HCT116 (cell line): ENCODE data around the gene PRKN. TPM values are rescaled to one million over a fixed set of nuclear protein-coding genes. Genes with fewer than 3 reads are reported as not detected.

Source experiments
- ATAC-seq: fragments of 200-7000 bp; cut with Tn5 transposase; 2 replicates; pipeline ENCODE4 v1.9.1; 2020; ENCODE audit warnings: mild to moderate bottlenecking, moderate library complexity
- BruUV-seq: library from RNA; stranded (reverse); fragments of 400-500 nt; replicated peaks from 2 replicates; lab custom pipeline; 2021; lab: Mats Ljungman, UMichigan
- CTCF ChIA-PET: fragments of 300-600 bp; sonication (Branson Sonifier 250); formaldehyde crosslinking; loops from one replicate; lab custom pipeline; 2021; ENCODE audit warnings: antibody characterized with exemption; lab: Charles Lee
- POLR2A ChIA-PET: fragments of 300-600, 350-600 bp; sonication (Branson Sonifier 250); formaldehyde crosslinking; loops from one replicate; lab custom pipeline; 2021; ENCODE audit warnings: antibody characterized with exemption; lab: Charles Lee
- RAD21 ChIA-PET, 2 experiments: fragments of 300-600 bp; sonication (Branson Sonifier 250); formaldehyde crosslinking; loops; one replicate each; lab custom pipeline; 2023; ENCODE audit warnings: low total read pairs in 2 of 2; ENCODE audit not compliant: uncharacterized antibody in 2 of 2, unreplicated experiment in 2 of 2, low non-redundant PET in 1 of 2; lab: Charles Lee
- DNase-seq: peaks from one replicate; pipeline ENCODE4 v3.0.0-alpha.2; 2010; ENCODE audit warnings: low read depth, low spot score
- H2AFZ ChIP-seq: fragments of 200-600 bp; shearing (Covaris generic), sonication (generic); 2 replicates; pipeline ENCODE4 v1.6.1; 2017; ENCODE audit warnings: low read depth, mixed run types, mixed read lengths, antibody characterized with exemption, low read length; ENCODE audit not compliant: poor library complexity, severe bottlenecking
- H3K27ac ChIP-seq: 2 replicates; pipeline ENCODE4 v1.5.1; 2012; ENCODE audit warnings: low read depth, low read length
- H3K27me3 ChIP-seq: fragments of 200-600 bp; sonication (generic); 2 replicates; pipeline ENCODE4 v1.6.1; 2016; ENCODE audit warnings: mixed run types, low read length, mixed read lengths; ENCODE audit not compliant: insufficient read depth
- H3K36me3 ChIP-seq, 2 experiments: fragments of 200-500 bp in 1 of 2; fragments of 200-600 bp in 1 of 2; sonication (Bioruptor generic) in 1 of 2; sonication (generic) in 1 of 2; 2 replicates each; pipeline versions ENCODE4 v1.5.1 to v1.6.1; 2014 to 2016; ENCODE audit warnings: low read length in 2 of 2, inconsistent platforms in 1 of 2, mixed read lengths in 1 of 2, mixed run types in 1 of 2; ENCODE audit not compliant: insufficient read depth in 2 of 2, control insufficient read depth in 1 of 2
- H3K4me1 ChIP-seq, 2 experiments: fragments of 200-600 bp in 1 of 2; sonication (generic) in 1 of 2; 2 replicates each; pipeline versions ENCODE4 v1.5.1 to v1.6.1; 2012 to 2017; ENCODE audit warnings: low read length in 2 of 2, inconsistent platforms in 1 of 2, mild to moderate bottlenecking in 1 of 2, mixed read lengths in 1 of 2, mixed run types in 1 of 2, moderate library complexity in 1 of 2; ENCODE audit not compliant: insufficient read depth in 2 of 2, control insufficient read depth in 1 of 2
- H3K4me2 ChIP-seq: fragments of 200-600 bp; sonication (generic); 2 replicates; pipeline ENCODE4 v1.6.1; 2017; ENCODE audit warnings: mixed run types, low read length, mixed read lengths
- H3K4me3 ChIP-seq, 2 experiments: fragments of 200-600 bp in 1 of 2; sonication (generic) in 1 of 2; replicated peaks in 1 of 2; 2 replicates each; pipeline ENCODE4 v1.5.1; 2011 to 2016; ENCODE audit warnings: low read length in 2 of 2, control low read depth in 1 of 2, low read depth in 1 of 2, mild to moderate bottlenecking in 1 of 2, mixed read lengths in 1 of 2, mixed run types in 1 of 2
- H3K79me2 ChIP-seq: fragments of 200-600 bp; sonication (generic); 2 replicates; pipeline ENCODE4 v1.6.1; 2017; ENCODE audit warnings: mild to moderate bottlenecking, mixed run types, low read length, moderate library complexity, mixed read lengths; ENCODE audit not compliant: insufficient read depth
- H3K9ac ChIP-seq: fragments of 200-600 bp; sonication (generic); 2 replicates; pipeline ENCODE4 v1.6.1; 2016; ENCODE audit warnings: low read length, mixed read lengths
- H3K9me2 ChIP-seq: fragments of 200-600 bp; sonication (generic), shearing (Covaris generic); 2 replicates; pipeline ENCODE4 v1.6.1; 2017; ENCODE audit warnings: mixed run types, mild to moderate bottlenecking, moderate library complexity; ENCODE audit not compliant: insufficient read depth
- H3K9me3 ChIP-seq, 2 experiments: fragments of 200-500 bp in 1 of 2; fragments of 200-600 bp in 1 of 2; sonication (Bioruptor generic) in 1 of 2; sonication (generic) in 1 of 2; 2 replicates each; pipeline ENCODE4 v1.6.1; 2014 to 2017; ENCODE audit warnings: low read length in 2 of 2, mixed read lengths in 2 of 2, inconsistent platforms in 1 of 2, low read depth in 1 of 2, mild to moderate bottlenecking in 1 of 2, mixed run types in 1 of 2, moderate library complexity in 1 of 2; ENCODE audit not compliant: control insufficient read depth in 1 of 2, insufficient read depth in 1 of 2
- H4K20me1 ChIP-seq: fragments of 200-600 bp; sonication (generic), shearing (Covaris generic); 2 replicates; pipeline ENCODE4 v1.6.1; 2017; ENCODE audit warnings: mixed run types, mild to moderate bottlenecking, moderate library complexity; ENCODE audit not compliant: insufficient read depth
- ATF3 ChIP-seq: IDR thresholded peaks from 2 replicates; pipeline ENCODE4 v1.6.1; 2012
- CEBPB ChIP-seq: IDR thresholded peaks from 2 replicates; pipeline ENCODE4 v1.6.1; 2012; ENCODE audit warnings: low read depth
- CTCF ChIP-seq, 3 experiments: fragments of 200-600 bp in 1 of 3; sonication (generic) in 1 of 3; IDR thresholded peaks in 2 of 3; conservative IDR thresholded peaks in 1 of 3; 2 replicates each; pipeline ENCODE4 v1.5.1; 2012 to 2017; ENCODE audit warnings: low read depth in 2 of 3, low read length in 2 of 3, antibody characterized with exemption in 1 of 3, borderline replicate concordance in 1 of 3, control low read depth in 1 of 3, mild to moderate bottlenecking in 1 of 3, mixed read lengths in 1 of 3, mixed run types in 1 of 3, moderate library complexity in 1 of 3; ENCODE audit not compliant: insufficient read depth in 1 of 3
- EGR1 ChIP-seq: IDR thresholded peaks from 2 replicates; pipeline ENCODE4 v1.6.1; 2012; ENCODE audit warnings: low read depth
- EZH2phosphoT487 ChIP-seq: fragments of 200-600 bp; IDR thresholded peaks from 2 replicates; pipeline ENCODE4 v1.6.1; 2018; ENCODE audit warnings: antibody characterized with exemption, borderline replicate concordance
- FOSL1 ChIP-seq: IDR thresholded peaks from 2 replicates; pipeline ENCODE4 v1.6.1; 2012; ENCODE audit warnings: low read depth
- JUND ChIP-seq: IDR thresholded peaks from 2 replicates; pipeline ENCODE4 v1.6.1; 2012
- MAX ChIP-seq: IDR thresholded peaks from 2 replicates; pipeline ENCODE4 v1.6.1; 2012
- POLR2A ChIP-seq: IDR thresholded peaks from 2 replicates; pipeline ENCODE4 v1.7.0; 2011; ENCODE audit warnings: borderline replicate concordance; ENCODE audit not compliant: insufficient read depth, insufficient read length; ENCODE audit errors: extremely low read depth
- POLR2AphosphoS5 ChIP-seq: IDR thresholded peaks from 2 replicates; pipeline ENCODE4 v1.6.1; 2011; ENCODE audit warnings: mild to moderate bottlenecking, low read depth, low read length, moderate library complexity
- RAD21 ChIP-seq: IDR thresholded peaks from 2 replicates; pipeline ENCODE4 v1.6.1; 2012; ENCODE audit warnings: low read depth, mild to moderate bottlenecking
- REST ChIP-seq: IDR thresholded peaks from 2 replicates; pipeline ENCODE4 v1.6.1; 2012; ENCODE audit warnings: low read depth
- SP1 ChIP-seq: IDR thresholded peaks from 2 replicates; pipeline ENCODE4 v1.6.1; 2012; ENCODE audit warnings: low read depth
- SRF ChIP-seq: IDR thresholded peaks from 2 replicates; pipeline ENCODE4 v1.6.1; 2012; ENCODE audit warnings: low read depth
- TCF7L2 ChIP-seq: IDR thresholded peaks from 2 replicates; pipeline ENCODE4 v1.7.0; 2011; ENCODE audit warnings: borderline replicate concordance, inconsistent platforms; ENCODE audit not compliant: insufficient read depth, insufficient read length; ENCODE audit errors: extremely low read depth
- YY1 ChIP-seq: IDR thresholded peaks from 2 replicates; pipeline ENCODE4 v1.6.1; 2011; ENCODE audit warnings: low read length, low read depth, moderate library complexity, mild to moderate bottlenecking; ENCODE audit not compliant: insufficient replicate concordance; ENCODE audit errors: extremely low read depth
- ZFX ChIP-seq: fragments of 450-650 bp; IDR thresholded peaks from 2 replicates; pipeline ENCODE4 v1.6.1; 2017
- intact Hi-C: fragments of 100-400 bp; cut with micrococcal nuclease; formaldehyde crosslinking; loops from 2 replicates; pipeline ENCODE4 v1.10.0; 2022
- total RNA-seq: library from RNA; stranded (reverse); gene quantifications from one replicate; pipeline ENCODE4 v1.2.1, GENCODE V29; 2021; ENCODE audit not compliant: unreplicated experiment

PRKN gene
- total RNA-seq, 1 experiment from 2014 or later: 2.6 TPM

GRCh38 chr6:162046324-162046723, 681.2 kb downstream of the PRKN start:
- intact Hi-C loops: no loop called here
- Histone ChIP-seq H3K4me1 (no peaks in the 10 kb centered on the region), H3K79me2 (no peaks in the 10 kb centered on the region), H3K27ac (no peak overlapping the region), H3K27me3 (no peaks in the 10 kb centered on the region), H3K36me3 (no peaks in the 10 kb centered on the region), H3K4me3 (no peak overlapping the region), H3K9me3 (no peaks in the 10 kb centered on the region), H2AFZ (no peak overlapping the region), H3K9me2 (no peaks in the 10 kb centered on the region; the same call in 1 of the 2 replicates), H3K4me2 (no peak overlapping the region), H4K20me1 (no peaks in the 10 kb centered on the region), H3K9ac (no peak overlapping the region)
- no peak for ATAC-seq
- DNase-seq: no peak
- ChIA-PET POLR2A (no interaction called here), RAD21 (no interaction called here), CTCF (no interaction called here)
- no TSS peak for BruUV-seq
- no peak for TF ChIP-seq ZFX
- TF ChIP-seq POLR2AphosphoS5: no peak
- TF ChIP-seq EZH2phosphoT487: no peak
- TF ChIP-seq CTCF (IDR thresholded peaks at IDR 0.05 in 2 of 3, conservative IDR thresholded peaks at IDR 0.05 in 1 of 3; ENCODE audit: borderline replicate concordance in 1 of 3, insufficient read depth in 1 of 3, low read depth in 2 of 3, low read length in 2 of 3): no peak
- no peak for TF ChIP-seq FOSL1
- no peak for TF ChIP-seq CEBPB
- no peak for TF ChIP-seq RAD21
- TF ChIP-seq MAX: no peak
- no peak for TF ChIP-seq TCF7L2
- TF ChIP-seq POLR2A: no peak
- no peak for TF ChIP-seq YY1
- no peak for TF ChIP-seq ATF3
- TF ChIP-seq REST: no peak
- TF ChIP-seq SRF: no peak
- no peak for TF ChIP-seq SP1
- TF ChIP-seq EGR1: no peak
- TF ChIP-seq JUND: no peak
